ENCODE data around the gene MAP3K10. TPM values are rescaled to one million over a fixed set of nuclear protein-coding genes. Genes with fewer than 3 reads are reported as not detected.

The MAP3K10 gene
- total and polyA plus RNA-seq, 4 experiments from 2014 or later = 2.0 to 30.2 (median 28.4) TPM; not detected in 1

GRCh38 chr19:40231057-40231456, 39.8 kb downstream of the MAP3K10 start:
- peaks cover 0 to 19% of the 10 kb centered on the region in 2 donors for H3K36me3 Mint-ChIP-seq
- ChIA-PET POLR2A (ENCODE audit: partially characterized antibody) (interaction anchor here (0.6 to 0.7 kb wide), 2 partner anchors 78 to 879 kb away, joined by 3 to 4 read pairs; no protein-coding TSS in a partner anchor), CTCF (ENCODE audit: partially characterized antibody) (no interaction called here)
- no peak for DNase-seq
- no peak overlapping the region for H3K4me3 Mint-ChIP-seq
- peaks cover under 1 to 13% (median 7%) of the 10 kb centered on the region in 4 donors for H3K4me1 Mint-ChIP-seq
- H3K4me1 ChIP-seq (ENCODE audit: insufficient read depth, low read length) = peaks cover 6% of the 10 kb centered on the region
- peaks cover 6% of the 10 kb centered on the region for H3K27me3 ChIP-seq (ENCODE audit: insufficient read depth, low read length)
- H3K27me3 Mint-ChIP-seq = peaks cover 3 to 6% of the 10 kb centered on the region in 2 donors
- no peak overlapping the region for H3K4me3 ChIP-seq (ENCODE audit: low read length in 2 of 2)
- H3K27ac Mint-ChIP-seq = peak overlapping the region in 1 of 7 donors; percentile 32
- no peak overlapping the region for H3K27ac ChIP-seq (ENCODE audit: low read depth, low read length)
- peaks cover 12% of the 10 kb centered on the region for H3K36me3 ChIP-seq (ENCODE audit: insufficient read depth, low read length)
- H3K9me3 ChIP-seq (ENCODE audit: control insufficient read depth in 1 of 2, low read length in 2 of 2) = no peaks in the 10 kb centered on the region
- intact Hi-C loops (cut with micrococcal nuclease) = no loop called here
- H3K9me3 Mint-ChIP-seq = no peaks in the 10 kb centered on the region

- Histone ChIP-seq H3K4me1 (ENCODE audit: insufficient read depth, low read length) (no peaks in the 10 kb centered on the region), H3K9me3 (ENCODE audit: control insufficient read depth in 1 of 2, low read length in 2 of 2) (no peaks in the 10 kb centered on the region), H3K27ac (ENCODE audit: low read depth, low read length) (no peak overlapping the region), H3K4me3 (ENCODE audit: low read length in 2 of 2) (no peak overlapping the region), H3K36me3 (ENCODE audit: insufficient read depth, low read length) (peaks cover 19% of the 10 kb centered on the region), H3K27me3 (ENCODE audit: insufficient read depth, low read length) (no peaks in the 10 kb centered on the region)
- Mint-ChIP-seq H3K27me3 (peaks cover 1 to 3% of the 10 kb centered on the region in 2 donors), H3K9me3 (no peaks in the 10 kb centered on the region), H3K4me3 (no peak overlapping the region), H3K4me1 (peaks cover 0 to 8% (median 5%) of the 10 kb centered on the region in 4 donors), H3K27ac (peak overlapping the region in 1 of 7 donors; percentile 32), H3K36me3 (peaks cover under 1 to 24% of the 10 kb centered on the region in 2 donors)
- CTCF ChIA-PET (ENCODE audit: partially characterized antibody) = no interaction called here
- POLR2A ChIA-PET (ENCODE audit: partially characterized antibody) = interaction anchor here (0.6 kb wide), 1 partner anchor 878 kb away, joined by 3 read pairs; no protein-coding TSS in a partner anchor
- intact Hi-C loops (cut with micrococcal nuclease) = no loop called here
- no peak for DNase-seq
Observed at GRCh38 chr19:40231544-40232424, 40.6 kb downstream of the MAP3K10 start.

- Mint-ChIP-seq H3K27me3 (no peaks in the 10 kb centered on the region), H3K9me3 (no peaks in the 10 kb centered on the region), H3K4me3 (no peak overlapping the region), H3K36me3 (peaks cover 5 to 30% of the 10 kb centered on the region in 2 donors), H3K4me1 (peaks cover 0 to 8% (median 4%) of the 10 kb centered on the region in 4 donors), H3K27ac (no peak overlapping the region)
- CTCF ChIA-PET (ENCODE audit: partially characterized antibody) = no interaction called here
- H3K4me3 ChIP-seq (ENCODE audit: low read length in 2 of 2) = no peak overlapping the region
- intact Hi-C loops (cut with micrococcal nuclease) = no loop called here
- H3K4me1 ChIP-seq (ENCODE audit: insufficient read depth, low read length) = no peaks in the 10 kb centered on the region
- DNase-seq = no peak
- H3K27me3 ChIP-seq (ENCODE audit: insufficient read depth, low read length) = no peaks in the 10 kb centered on the region
- H3K9me3 ChIP-seq (ENCODE audit: control insufficient read depth in 1 of 2, low read length in 2 of 2) = no peaks in the 10 kb centered on the region
- no peak overlapping the region for H3K27ac ChIP-seq (ENCODE audit: low read depth, low read length)
- peaks cover 24% of the 10 kb centered on the region for H3K36me3 ChIP-seq (ENCODE audit: insufficient read depth, low read length)
- POLR2A ChIA-PET (ENCODE audit: partially characterized antibody) = no interaction called here
Observed at GRCh38 chr19:40232479-40232878, 41.3 kb downstream of the MAP3K10 start.

GRCh38 chr19:40232949-40233810, 42.0 kb downstream of the MAP3K10 start:
- Histone ChIP-seq H3K4me3 (ENCODE audit: low read length in 2 of 2) (no peak overlapping the region), H3K9me3 (ENCODE audit: control insufficient read depth in 1 of 2, low read length in 2 of 2) (no peaks in the 10 kb centered on the region), H3K27ac (ENCODE audit: low read depth, low read length) (no peak overlapping the region), H3K4me1 (ENCODE audit: insufficient read depth, low read length) (no peaks in the 10 kb centered on the region), H3K27me3 (ENCODE audit: insufficient read depth, low read length) (no peaks in the 10 kb centered on the region), H3K36me3 (ENCODE audit: insufficient read depth, low read length) (peaks cover 24% of the 10 kb centered on the region)
- Mint-ChIP-seq H3K4me3 (no peak overlapping the region), H3K9me3 (no peaks in the 10 kb centered on the region), H3K27ac (no peak overlapping the region), H3K4me1 (peaks cover 0 to 8% (median 2%) of the 10 kb centered on the region in 4 donors), H3K27me3 (no peaks in the 10 kb centered on the region), H3K36me3 (peaks cover 10 to 34% of the 10 kb centered on the region in 2 donors)
- CTCF ChIA-PET (ENCODE audit: partially characterized antibody) = no interaction called here
- no peak for DNase-seq
- POLR2A ChIA-PET (ENCODE audit: partially characterized antibody) = no interaction called here
- intact Hi-C loops (cut with micrococcal nuclease) = no loop called here

- H3K4me3 ChIP-seq (ENCODE audit: low read length in 2 of 2) = no peak overlapping the region
- no peaks in the 10 kb centered on the region for H3K4me1 ChIP-seq (ENCODE audit: insufficient read depth, low read length)
- peak overlapping the region in 2 of 7 donors; percentile 53 to 64 for H3K27ac Mint-ChIP-seq
- intact Hi-C loops (cut with micrococcal nuclease) = no loop called here
- no peaks in the 10 kb centered on the region for H3K27me3 Mint-ChIP-seq
- no peaks in the 10 kb centered on the region for H3K9me3 Mint-ChIP-seq
- CTCF ChIA-PET (ENCODE audit: partially characterized antibody) = no interaction called here
- H3K27me3 ChIP-seq (ENCODE audit: insufficient read depth, low read length) = no peaks in the 10 kb centered on the region
- H3K27ac ChIP-seq (ENCODE audit: low read depth, low read length) = no peak overlapping the region
- H3K4me3 Mint-ChIP-seq = peak overlapping the region in 1 of 8 donors; percentile 15
- no peaks in the 10 kb centered on the region for H3K9me3 ChIP-seq (ENCODE audit: control insufficient read depth in 1 of 2, low read length in 2 of 2)
- H3K4me1 Mint-ChIP-seq = peaks cover 0 to 8% (median 2%) of the 10 kb centered on the region in 4 donors
- peaks cover 12 to 40% of the 10 kb centered on the region in 2 donors for H3K36me3 Mint-ChIP-seq
- H3K36me3 ChIP-seq (ENCODE audit: insufficient read depth, low read length) = peaks cover 26% of the 10 kb centered on the region
- no peak for DNase-seq
- POLR2A ChIA-PET (ENCODE audit: partially characterized antibody) = no interaction called here
Observed at GRCh38 chr19:40233811-40234389, 42.7 kb downstream of the MAP3K10 start.

GRCh38 chr19:40234429-40235237, 43.4 kb downstream of the MAP3K10 start:
- peaks cover 18 to 47% of the 10 kb centered on the region in 2 donors for H3K36me3 Mint-ChIP-seq
- H3K4me3 Mint-ChIP-seq = peak overlapping the region in 1 of 8 donors; percentile 15
- Histone ChIP-seq H3K9me3 (ENCODE audit: control insufficient read depth in 1 of 2, low read length in 2 of 2) (no peaks in the 10 kb centered on the region), H3K4me3 (ENCODE audit: low read length in 2 of 2) (no peak overlapping the region), H3K27ac (ENCODE audit: low read depth, low read length) (no peak overlapping the region), H3K36me3 (ENCODE audit: insufficient read depth, low read length) (peaks cover 33% of the 10 kb centered on the region), H3K27me3 (ENCODE audit: insufficient read depth, low read length) (no peaks in the 10 kb centered on the region), H3K4me1 (ENCODE audit: insufficient read depth, low read length) (no peaks in the 10 kb centered on the region)
- POLR2A ChIA-PET (ENCODE audit: partially characterized antibody) = no interaction called here
- no peaks in the 10 kb centered on the region for H3K9me3 Mint-ChIP-seq
- H3K27ac Mint-ChIP-seq = peak overlapping the region in 1 of 7 donors; percentile 64
- no peak for DNase-seq
- H3K4me1 Mint-ChIP-seq = peaks cover 0 to 8% (median 0%) of the 10 kb centered on the region in 4 donors
- CTCF ChIA-PET (ENCODE audit: partially characterized antibody) = no interaction called here
- intact Hi-C loops (cut with micrococcal nuclease) = no loop called here
- no peaks in the 10 kb centered on the region for H3K27me3 Mint-ChIP-seq
